ENCODE measurements around the gene BAHD1. TPM values are rescaled to one million over a fixed set of nuclear protein-coding genes. Genes with fewer than 3 reads are reported as not detected.
A peak's percentile ranks its signal among the peaks of the same experiment; 100 is the strongest.

Gene BAHD1
- 10 to 100 TPM; 28.7 to 30.8 TPM for total RNA-seq

- Mint-ChIP-seq H3K9me3 (no peaks in the 10 kb centered on the region), H3K27ac (peak within 1 kb of the TSS; percentile 83), H3K36me3 (ENCODE audit: low read depth) (peaks cover 9% of the 10 kb centered on the region), H3K27me3 (peaks cover 46% of the 10 kb centered on the region), H3K4me3 (peak within 1 kb of the TSS; percentile 88), H3K4me1 (peaks cover 50% of the 10 kb centered on the region)
- DNase-seq, result peak; percentile 96
- ChIA-PET POLR2A (interaction anchor here (0.6 kb wide), 1 partner anchor 9 kb away, joined by 3 read pairs; no protein-coding TSS in a partner anchor), CTCF (interaction anchor here (0.6 to 4.8 kb wide), 8 partner anchors 11 to 336 kb away, joined by 3 to 28 read pairs (median 4); no protein-coding TSS in a partner anchor)
Measured at GRCh38 chr15:40440743-40441564, at the start of gene BAHD1. BAHD1 (plus strand) TSS chr15:40440953; CDS start chr15:40458465, 17,512 bp downstream.

GRCh38 chr15:40392986-40393948 is 47.5 kb upstream of the BAHD1 start:
- no peak overlapping the region for H3K4me3 Mint-ChIP-seq
- H3K27ac Mint-ChIP-seq, result peak overlapping the region; percentile 52
- ChIA-PET POLR2A (no interaction called here), CTCF (interaction anchor here (0.7 to 1.6 kb wide), 2 partner anchors 12 to 30 kb away, joined by 3 read pairs; partner anchors contain the start of gene IVD)
- H3K36me3 Mint-ChIP-seq (ENCODE audit: low read depth), result peaks cover 58% of the 10 kb centered on the region
- H3K4me1 Mint-ChIP-seq, result peaks cover 14% of the 10 kb centered on the region
- DNase-seq, result no peak
- H3K27me3 Mint-ChIP-seq, result no peaks in the 10 kb centered on the region
- H3K9me3 Mint-ChIP-seq, result no peaks in the 10 kb centered on the region

GRCh38 chr15:40397688-40398412 is 42.9 kb upstream of the BAHD1 start:
- H3K4me3 Mint-ChIP-seq, result peak overlapping the region; percentile 43
- no peak for DNase-seq
- ChIA-PET POLR2A (no interaction called here), CTCF (interaction anchor here (0.6 to 2.0 kb wide), 12 partner anchors 8 to 378 kb away, joined by 3 to 6 read pairs (median 4); partner anchors contain the start of genes IVD and KNSTRN)
- H3K27ac Mint-ChIP-seq, result peak overlapping the region; percentile 67
- H3K4me1 Mint-ChIP-seq, result peaks cover 30% of the 10 kb centered on the region
- H3K36me3 Mint-ChIP-seq (ENCODE audit: low read depth), result peaks cover 26% of the 10 kb centered on the region
- H3K9me3 Mint-ChIP-seq, result peaks cover 3% of the 10 kb centered on the region
- H3K27me3 Mint-ChIP-seq, result no peaks in the 10 kb centered on the region

GRCh38 chr15:40398413-40398873 is 42.3 kb upstream of the BAHD1 start:
- H3K4me1 Mint-ChIP-seq, result peaks cover 30% of the 10 kb centered on the region
- ChIA-PET CTCF (interaction anchor here (0.9 to 1.8 kb wide), 7 partner anchors 9 to 70 kb away, joined by 3 to 5 read pairs (median 4); partner anchors contain the start of gene KNSTRN), POLR2A (interaction anchor here (0.6 kb wide), 1 partner anchor 9 kb away, joined by 4 read pairs; no protein-coding TSS in a partner anchor)
- peaks cover 20% of the 10 kb centered on the region for H3K36me3 Mint-ChIP-seq (ENCODE audit: low read depth)
- H3K27ac Mint-ChIP-seq, result peak overlapping the region; percentile 67
- H3K9me3 Mint-ChIP-seq, result peaks cover 3% of the 10 kb centered on the region
- DNase-seq, result peak; percentile 47
- H3K4me3 Mint-ChIP-seq, result peak overlapping the region; percentile 43
- H3K27me3 Mint-ChIP-seq, result no peaks in the 10 kb centered on the region

GRCh38 chr15:40399370-40399769 is 41.4 kb upstream of the BAHD1 start:
- DNase-seq, result no peak
- Mint-ChIP-seq H3K9me3 (peaks cover 3% of the 10 kb centered on the region), H3K27me3 (no peaks in the 10 kb centered on the region), H3K27ac (no peak overlapping the region), H3K36me3 (ENCODE audit: low read depth) (peaks cover 17% of the 10 kb centered on the region), H3K4me3 (no peak overlapping the region), H3K4me1 (peaks cover 36% of the 10 kb centered on the region)
- POLR2A ChIA-PET, result interaction anchor here (0.6 kb wide), 1 partner anchor 33 kb away, joined by 3 read pairs; no protein-coding TSS in a partner anchor
- CTCF ChIA-PET, result interaction anchor here (0.5 to 1.8 kb wide), 5 partner anchors 10 to 126 kb away, joined by 3 to 4 read pairs (median 4); partner anchors contain the start of gene KNSTRN

GRCh38 chr15:40405501-40406381 is 35.0 kb upstream of the BAHD1 start, which contains the start of gene IVD:
IVD (plus strand) TSS chr15:40405795; CDS start chr15:40405828, 33 bp downstream.
- POLR2A ChIA-PET, result interaction anchor here (1.1 kb wide), 1 partner anchor 8 kb away, joined by 5 read pairs; no protein-coding TSS in a partner anchor
- H3K27ac Mint-ChIP-seq, result peak within 1 kb of the TSS; percentile 91
- peak; percentile 87 for DNase-seq
- CTCF ChIA-PET, result interaction anchor here (0.8 to 3.0 kb wide), 17 partner anchors 9 to 131 kb away, joined by 3 to 21 read pairs (median 5); partner anchors contain the start of gene KNSTRN
- peaks cover 55% of the 10 kb centered on the region for H3K4me1 Mint-ChIP-seq
- H3K27me3 Mint-ChIP-seq, result no peaks in the 10 kb centered on the region
- no peaks in the 10 kb centered on the region for H3K9me3 Mint-ChIP-seq
- peak within 1 kb of the TSS; percentile 83 for H3K4me3 Mint-ChIP-seq
- peaks cover 12% of the 10 kb centered on the region for H3K36me3 Mint-ChIP-seq (ENCODE audit: low read depth)

- POLR2A ChIA-PET, result interaction anchor here (0.6 kb wide), 1 partner anchor 16 kb away, joined by 3 read pairs; no protein-coding TSS in a partner anchor
- peaks cover 55% of the 10 kb centered on the region for H3K4me1 Mint-ChIP-seq
- no peaks in the 10 kb centered on the region for H3K27me3 Mint-ChIP-seq
- DNase-seq, result no peak
- CTCF ChIA-PET, result interaction anchor here (0.5 to 3.0 kb wide), 15 partner anchors 10 to 97 kb away, joined by 3 to 21 read pairs (median 3); partner anchors contain the start of gene DISP2
- peak overlapping the region; percentile 21 for H3K4me3 Mint-ChIP-seq
- H3K27ac Mint-ChIP-seq, result peak overlapping the region; percentile 65
- peaks cover 23% of the 10 kb centered on the region for H3K36me3 Mint-ChIP-seq (ENCODE audit: low read depth)
- H3K9me3 Mint-ChIP-seq, result no peaks in the 10 kb centered on the region
Measured at GRCh38 chr15:40407330-40407990, 33.3 kb upstream of the BAHD1 start.

- peaks cover 22% of the 10 kb centered on the region for H3K36me3 Mint-ChIP-seq (ENCODE audit: low read depth)
- no peaks in the 10 kb centered on the region for H3K27me3 Mint-ChIP-seq
- ChIA-PET CTCF (interaction anchor here (0.6 to 2.3 kb wide), 4 partner anchors 10 to 442 kb away, joined by 3 to 8 read pairs (median 4); no protein-coding TSS in a partner anchor), POLR2A (interaction anchor here (0.6 kb wide), 1 partner anchor 102 kb away, joined by 7 read pairs; no protein-coding TSS in a partner anchor)
- no peak overlapping the region for H3K27ac Mint-ChIP-seq
- no peak for DNase-seq
- no peaks in the 10 kb centered on the region for H3K9me3 Mint-ChIP-seq
- H3K4me3 Mint-ChIP-seq, result no peak overlapping the region
- H3K4me1 Mint-ChIP-seq, result peaks cover 49% of the 10 kb centered on the region
Measured at GRCh38 chr15:40409366-40409765, 31.4 kb upstream of the BAHD1 start.

- H3K4me3 Mint-ChIP-seq, result no peak overlapping the region
- no peaks in the 10 kb centered on the region for H3K9me3 Mint-ChIP-seq
- CTCF ChIA-PET, result interaction anchor here (0.8 to 2.3 kb wide), 2 partner anchors 12 to 15 kb away, joined by 3 to 8 read pairs; no protein-coding TSS in a partner anchor
- peaks cover 31% of the 10 kb centered on the region for H3K36me3 Mint-ChIP-seq (ENCODE audit: low read depth)
- POLR2A ChIA-PET, result no interaction called here
- H3K27ac Mint-ChIP-seq, result no peak overlapping the region
- DNase-seq, result no peak
- no peaks in the 10 kb centered on the region for H3K27me3 Mint-ChIP-seq
- H3K4me1 Mint-ChIP-seq, result peaks cover 39% of the 10 kb centered on the region
Measured at GRCh38 chr15:40410476-40410875, 30.3 kb upstream of the BAHD1 start.

GRCh38 chr15:40412095-40412759 is 28.5 kb upstream of the BAHD1 start:
- peaks cover 31% of the 10 kb centered on the region for H3K36me3 Mint-ChIP-seq (ENCODE audit: low read depth)
- DNase-seq, result no peak
- no peaks in the 10 kb centered on the region for H3K27me3 Mint-ChIP-seq
- H3K9me3 Mint-ChIP-seq, result no peaks in the 10 kb centered on the region
- H3K4me1 Mint-ChIP-seq, result peaks cover 27% of the 10 kb centered on the region
- ChIA-PET CTCF (interaction anchor here (0.5 to 2.6 kb wide), 2 partner anchors 10 to 226 kb away, joined by 4 to 9 read pairs; no protein-coding TSS in a partner anchor), POLR2A (no interaction called here)
- H3K4me3 Mint-ChIP-seq, result no peak overlapping the region
- H3K27ac Mint-ChIP-seq, result peak overlapping the region; percentile 57

Measured in activated CD4-positive, alpha-beta T cell treated with anti-CD3 and anti-CD28 coated beads, Interleukin-2, amount 10 ng/mL, durations not matched to agents 7 days and 5 days (primary cell).